ENCODE measurements around the gene TMEM108.
A peak's percentile ranks its signal among the peaks of the same experiment; 100 is the strongest.
"Not testable (repeated sequence)": the region's sequence is repeated elsewhere in the genome, so short reads cannot be mapped to it uniquely, and the experiment has no call there.

The TMEM108 gene

DNA sequence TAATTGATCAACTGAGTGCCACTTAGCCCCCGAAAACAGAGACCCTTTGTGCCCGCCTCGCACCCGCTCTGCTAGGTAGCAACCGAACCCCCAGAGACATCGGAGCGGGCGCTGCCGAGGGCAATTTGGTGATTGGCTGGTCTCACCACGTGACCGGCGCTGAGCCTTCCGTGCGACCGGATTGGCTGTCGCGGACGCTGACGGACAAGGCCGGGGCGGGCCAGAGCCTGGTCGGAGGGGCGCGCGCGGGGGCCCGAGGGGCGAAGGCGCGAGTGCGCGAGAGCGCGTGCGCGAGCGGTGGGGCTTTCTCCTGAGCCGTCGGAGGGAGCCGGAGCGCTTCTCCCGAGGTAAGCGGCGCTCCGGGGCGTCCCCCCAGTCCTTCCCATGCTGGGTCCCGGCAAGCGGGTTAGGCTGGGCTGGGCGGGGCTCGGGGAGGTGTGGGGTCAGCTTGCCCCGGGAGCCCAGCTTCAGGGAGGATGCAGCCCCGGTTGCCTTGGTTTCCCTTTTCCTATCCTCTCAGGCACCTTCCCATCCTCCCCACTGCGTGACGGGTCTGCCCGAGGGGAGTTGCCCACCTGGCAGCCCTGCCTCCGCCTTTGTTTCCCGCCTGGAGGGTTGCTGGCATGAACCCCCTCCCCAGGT lies at the start of gene TMEM108:
TSS of gene TMEM108 (plus strand) at position 303 of the 642 bp plus-strand sequence.
- peak; percentile 86 to 97 for DNase-seq

DNA sequence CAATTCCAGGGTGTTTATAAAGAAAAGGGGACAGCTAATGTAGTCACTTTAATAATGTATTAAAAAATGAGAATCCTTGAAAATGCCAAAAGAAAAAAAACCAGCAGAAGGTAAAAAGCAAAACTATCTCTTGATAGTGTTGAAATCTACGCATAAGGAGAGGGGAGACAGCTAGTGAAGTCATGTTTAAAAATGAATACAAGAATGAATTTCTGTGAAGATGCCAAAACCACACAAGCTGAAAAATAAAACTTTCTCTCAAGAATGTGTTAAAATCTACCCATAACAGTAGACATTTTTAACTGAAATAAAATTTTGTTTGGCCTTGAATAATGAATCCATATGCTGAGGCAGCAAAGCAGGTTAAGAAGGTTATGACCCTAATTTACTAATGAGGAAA lies 42.2 kb upstream of the TMEM108 start:
- DNase-seq = no peak

GRCh38 chr3:132997404-132998185 lies 40.6 kb upstream of the TMEM108 start:
- peak; percentile 27 to 69 for DNase-seq

DNA sequence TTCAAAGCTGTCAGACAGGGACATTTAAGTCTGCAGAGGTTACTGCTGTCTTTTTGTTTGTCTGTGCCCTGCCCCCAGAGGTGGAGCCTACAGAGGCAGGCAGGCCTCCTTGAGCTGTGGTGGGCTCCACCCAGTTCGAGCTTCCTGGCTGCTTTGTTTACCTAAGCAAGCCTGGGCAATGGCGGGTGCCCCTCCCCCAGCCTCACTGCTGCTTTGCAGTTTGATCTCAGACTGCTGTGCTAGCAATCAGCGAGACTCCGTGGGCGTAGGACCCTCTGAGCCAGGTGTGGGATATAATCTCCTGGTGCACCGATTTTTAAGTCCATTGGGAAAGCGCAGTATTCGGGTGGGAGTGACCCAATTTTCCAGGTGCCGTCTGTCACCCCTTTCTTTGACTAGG lies 33.2 kb upstream of the TMEM108 start:
- DNase-seq = not testable (repeated sequence)

DNA sequence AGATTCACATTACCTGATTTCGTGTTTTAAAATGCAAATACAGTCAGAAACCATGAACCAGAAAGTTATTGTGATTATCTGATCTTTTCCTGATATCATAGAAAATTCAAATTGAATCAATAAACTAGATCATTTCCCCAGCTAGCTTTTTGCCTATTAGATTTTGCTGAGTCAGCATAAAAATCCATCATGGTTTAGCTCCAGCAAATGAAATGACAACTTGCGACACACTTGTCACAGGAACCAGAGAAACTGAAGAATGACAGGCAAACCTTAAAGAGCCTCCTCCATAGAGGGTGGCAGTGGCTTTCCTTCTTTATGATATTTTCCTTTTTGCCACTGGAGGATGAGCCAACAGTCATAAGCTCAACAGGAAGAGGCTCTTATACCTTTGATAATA lies 30.6 kb upstream of the TMEM108 start:
- DNase-seq = no peak

- no peak for DNase-seq
Observed at GRCh38 chr3:133014325-133014724, 23.9 kb upstream of the TMEM108 start.

GRCh38 chr3:133015573-133015972 lies 22.6 kb upstream of the TMEM108 start:
- not testable (repeated sequence) for DNase-seq

- DNase-seq = no peak
Observed at GRCh38 chr3:133016838-133017309, 21.3 kb upstream of the TMEM108 start.

GRCh38 chr3:133018921-133019320 lies 19.3 kb upstream of the TMEM108 start:
- no peak for DNase-seq

DNA sequence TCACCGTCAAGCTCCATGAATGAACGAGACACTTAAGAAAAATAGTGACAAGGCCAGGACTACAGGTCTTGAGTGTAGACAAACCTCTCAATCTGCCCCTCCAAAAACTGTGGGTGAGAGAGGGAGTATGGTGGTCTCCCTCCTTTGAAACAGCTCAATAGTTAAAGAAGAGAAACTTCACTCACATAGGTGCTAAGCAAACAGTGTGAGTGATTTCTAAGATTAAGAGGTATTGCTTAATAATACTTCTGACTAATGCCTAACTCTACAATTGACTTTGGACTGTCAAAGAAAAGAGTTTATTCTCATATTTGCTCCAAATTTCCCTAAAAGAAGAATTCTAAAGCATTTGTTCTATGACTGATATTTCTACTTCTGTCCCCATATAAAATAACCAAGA lies 17.0 kb upstream of the TMEM108 start:
- DNase-seq = no peak

DNA sequence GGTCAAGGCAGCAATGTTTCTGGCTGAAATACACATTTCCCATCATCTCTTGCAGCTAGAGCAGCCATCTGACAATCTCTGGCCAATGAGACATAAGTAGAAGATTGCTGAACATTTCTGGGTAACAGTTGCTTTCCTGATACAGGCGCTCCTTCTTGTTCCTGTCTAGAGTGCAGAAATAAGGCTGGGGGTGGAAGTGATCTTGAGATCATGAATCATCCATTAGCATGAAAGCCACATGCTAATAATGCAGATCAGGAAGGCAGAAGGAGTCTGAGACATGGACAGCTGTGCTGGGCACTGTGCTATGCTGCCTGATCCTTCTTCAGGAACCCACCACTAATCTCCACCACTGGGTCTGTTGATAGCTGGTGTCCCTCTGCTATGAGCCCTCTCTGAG lies 14.8 kb upstream of the TMEM108 start:
- DNase-seq = no peak

DNA sequence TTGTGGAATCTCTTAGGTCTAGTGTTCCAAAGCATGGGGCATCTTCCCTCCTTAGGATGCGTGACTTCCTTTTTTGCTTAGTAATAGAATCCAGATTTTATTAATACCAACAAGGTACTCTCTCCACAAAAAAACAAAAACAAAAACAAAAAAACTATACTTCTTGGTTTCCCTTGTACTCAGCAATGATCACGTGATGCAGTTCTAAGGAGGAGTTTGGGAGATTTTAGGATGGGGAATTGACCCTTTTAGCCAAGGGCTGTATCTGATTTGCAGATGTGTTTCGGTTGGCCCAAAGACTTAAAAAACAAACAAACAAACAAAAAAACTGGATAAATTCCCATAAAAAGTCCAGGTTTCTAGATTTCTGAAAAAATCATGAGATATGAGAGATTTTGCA lies 12.6 kb upstream of the TMEM108 start:
- no peak for DNase-seq

- no peak for DNase-seq
Observed at GRCh38 chr3:133032301-133032700, 5.9 kb upstream of the TMEM108 start.

GRCh38 chr3:133037436-133037835 lies 755 bp upstream of the TMEM108 start:
- peak in 1 of 2 experiments; percentile 37 for DNase-seq

DNA sequence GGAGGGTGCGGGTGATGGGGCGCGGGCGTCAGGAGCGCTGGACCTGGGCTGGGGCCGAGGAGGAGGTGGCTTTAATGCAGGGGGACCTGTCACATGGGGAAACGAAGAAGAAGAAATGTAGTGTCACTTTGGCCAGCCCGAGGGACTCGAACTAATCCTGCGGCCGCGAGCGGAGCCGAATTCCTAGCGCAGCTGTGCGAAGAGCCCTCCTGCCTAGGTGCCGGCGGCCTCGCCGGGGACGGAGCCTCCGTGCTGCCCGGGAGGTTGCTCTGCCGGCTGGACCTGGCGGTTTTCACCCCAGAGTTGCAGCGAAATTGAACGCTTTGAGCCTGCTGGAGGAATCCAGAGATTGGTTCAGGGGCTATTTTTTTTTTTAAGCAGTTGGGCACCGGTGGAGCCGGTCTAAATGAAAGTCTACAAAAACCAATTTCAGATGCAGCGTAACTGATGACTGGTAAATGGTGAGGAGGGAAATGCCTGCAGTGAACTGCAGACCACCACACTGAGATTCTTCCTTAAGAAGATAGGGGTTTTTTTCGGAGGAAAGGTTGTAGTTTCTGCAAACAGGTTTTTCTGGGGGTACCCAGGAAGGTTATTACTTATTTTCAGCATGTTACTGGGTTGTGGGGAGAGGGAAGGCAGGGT lies 662 bp downstream of the TMEM108 start:
- DNase-seq = peak; percentile 31 to 76

GRCh38 chr3:133040696-133041523 lies 2.7 kb downstream of the TMEM108 start:
- peak; percentile 63 to 90 for DNase-seq

DNA sequence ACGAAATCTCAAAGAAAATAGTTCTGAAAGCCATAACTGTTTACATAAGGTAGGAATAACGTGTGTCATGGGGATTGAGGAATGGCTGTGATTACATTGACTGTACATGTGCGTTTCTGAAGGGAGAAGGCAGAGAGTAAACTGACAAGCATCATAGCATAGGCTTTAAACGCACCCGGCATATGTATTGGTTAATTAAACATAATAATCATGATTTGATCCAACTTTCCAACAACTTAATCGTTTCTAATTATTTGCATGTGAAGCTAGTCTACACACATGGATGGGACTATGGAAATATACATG lies 3.3 kb downstream of the TMEM108 start:
- DNase-seq = peak in 1 of 2 experiments; percentile 15

GRCh38 chr3:133042778-133043177 lies 4.6 kb downstream of the TMEM108 start:
- no peak for DNase-seq

- DNase-seq = no peak
Observed at GRCh38 chr3:133047980-133048379, 9.8 kb downstream of the TMEM108 start.

DNA sequence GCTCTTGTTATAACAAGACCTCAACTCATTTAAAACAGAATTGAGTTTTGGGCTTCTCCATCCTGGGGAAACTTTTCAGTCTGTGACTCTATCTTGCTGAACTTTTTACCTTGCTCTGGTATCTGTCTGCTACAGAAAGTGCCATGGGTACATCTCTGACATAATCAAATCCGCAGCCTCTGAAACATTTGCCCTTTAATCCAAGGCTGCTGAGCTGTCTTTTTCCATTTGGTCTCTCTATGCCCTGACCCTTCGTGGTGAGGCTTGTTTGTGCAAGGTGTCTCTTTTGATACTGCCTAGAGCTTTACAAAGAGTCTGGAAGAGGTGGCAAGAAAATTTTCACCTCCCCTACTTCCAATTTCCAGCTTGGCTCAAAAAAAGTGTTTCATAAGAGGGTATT lies 11.3 kb downstream of the TMEM108 start:
- no peak for DNase-seq

GRCh38 chr3:133050891-133051290 lies 12.7 kb downstream of the TMEM108 start:
- no peak for DNase-seq

DNA sequence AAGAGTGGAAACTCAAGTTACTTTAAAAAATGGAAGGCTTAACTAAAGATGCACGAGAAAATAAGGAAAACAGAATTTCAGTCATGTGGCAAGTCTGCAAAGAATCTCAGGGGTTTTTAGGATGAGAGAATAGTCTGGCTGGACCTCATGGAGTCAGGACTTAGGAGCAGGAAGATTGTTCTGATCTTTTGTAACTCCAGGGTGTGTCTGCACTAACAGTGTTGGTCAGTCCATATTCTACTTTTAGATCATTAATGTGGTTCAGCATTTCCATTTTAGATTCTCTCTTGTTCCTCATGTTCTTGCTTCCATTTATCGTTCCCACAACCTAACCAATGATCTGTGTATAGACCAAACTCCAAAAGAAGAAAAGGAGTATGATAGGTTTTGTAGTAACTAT lies 15.3 kb downstream of the TMEM108 start:
- no peak for DNase-seq

GRCh38 chr3:133054586-133054985 lies 16.4 kb downstream of the TMEM108 start:
- no peak for DNase-seq
